H9 (cell line): ENCODE results near the gene CACNA1D. TPM values are rescaled to one million over a fixed set of nuclear protein-coding genes. Genes with fewer than 3 reads are reported as not detected.

Experiments
- DNase-seq: peaks from one replicate; pipeline ENCODE4 v3.0.0-alpha.2; 2017
- H2AFZ ChIP-seq: one replicate; pipeline ENCODE4 v1.6.1; 2013; ENCODE audit warnings: mild to moderate bottlenecking, low read length, control low read depth, moderate library complexity
- H2AK5ac ChIP-seq: 2 replicates; pipeline ENCODE4 v1.6.1; 2013; ENCODE audit warnings: low read length, control low read depth, mixed read lengths; ENCODE audit not compliant: insufficient read length
- H2BK120ac ChIP-seq: one replicate; pipeline ENCODE4 v1.6.1; 2013; ENCODE audit warnings: low read depth, mild to moderate bottlenecking, low read length, control low read depth, inconsistent platforms; ENCODE audit not compliant: poor library complexity, severe bottlenecking
- H2BK12ac ChIP-seq: 2 replicates; pipeline ENCODE4 v1.6.1; 2013; ENCODE audit warnings: low read length, control low read depth, mixed read lengths, low read depth; ENCODE audit not compliant: insufficient read length
- H2BK15ac ChIP-seq: 2 replicates; pipeline ENCODE4 v1.6.1; 2013; ENCODE audit warnings: low read depth, low read length, control low read depth
- H2BK20ac ChIP-seq: one replicate; pipeline ENCODE4 v1.6.1; 2013; ENCODE audit warnings: low read depth, mild to moderate bottlenecking, low read length, control low read depth, inconsistent platforms; ENCODE audit not compliant: poor library complexity, severe bottlenecking
- H2BK5ac ChIP-seq: 2 replicates; pipeline ENCODE4 v1.6.1; 2013; ENCODE audit warnings: low read length, control low read depth, mixed read lengths; ENCODE audit not compliant: insufficient read length
- H3K14ac ChIP-seq: 2 replicates; pipeline ENCODE4 v1.6.1; 2013; ENCODE audit warnings: low read length, control low read depth; ENCODE audit not compliant: insufficient read depth
- H3K18ac ChIP-seq: 2 replicates; pipeline ENCODE4 v1.6.1; 2013; ENCODE audit warnings: low read depth, mild to moderate bottlenecking, mixed read lengths, low read length, control low read depth; ENCODE audit not compliant: insufficient read length
- H3K23ac ChIP-seq: 2 replicates; pipeline ENCODE4 v1.6.1; 2013; ENCODE audit warnings: low read length, control low read depth, mixed read lengths, low read depth; ENCODE audit not compliant: insufficient read length
- H3K23me2 ChIP-seq: 2 replicates; pipeline ENCODE4 v1.6.1; 2013; ENCODE audit warnings: low read depth, mild to moderate bottlenecking, mixed read lengths, low read length, control low read depth; ENCODE audit not compliant: insufficient read length, poor library complexity, severe bottlenecking
- H3K27ac ChIP-seq: 2 replicates; pipeline ENCODE4 v1.5.1; 2013; ENCODE audit warnings: low read length, control low read depth, mixed read lengths, low read depth; ENCODE audit not compliant: insufficient read length
- H3K27me3 ChIP-seq: 2 replicates; pipeline ENCODE4 v1.6.1; 2013; ENCODE audit warnings: low read length, control low read depth, inconsistent platforms; ENCODE audit not compliant: insufficient read depth
- H3K4ac ChIP-seq: 2 replicates; pipeline ENCODE4 v1.6.1; 2013; ENCODE audit warnings: low read depth, mild to moderate bottlenecking, control low read depth, inconsistent platforms, low read length, moderate library complexity
- H3K4me1 ChIP-seq: 2 replicates; pipeline ENCODE4 v1.6.1; 2013; ENCODE audit warnings: low read length, control low read depth, inconsistent platforms; ENCODE audit not compliant: insufficient read depth
- H3K4me2 ChIP-seq: 2 replicates; pipeline ENCODE4 v1.6.1; 2013; ENCODE audit warnings: low read length, control low read depth, mixed read lengths; ENCODE audit not compliant: insufficient read length, insufficient read depth
- H3K56ac ChIP-seq: 2 replicates; pipeline ENCODE4 v1.6.1; 2013; ENCODE audit warnings: low read depth, mild to moderate bottlenecking, mixed read lengths, low read length, control low read depth; ENCODE audit not compliant: insufficient read length
- H3K79me1 ChIP-seq: 2 replicates; pipeline ENCODE4 v1.6.1; 2013; ENCODE audit warnings: low read depth, mild to moderate bottlenecking, moderate library complexity, low read length, control low read depth, inconsistent platforms; ENCODE audit not compliant: insufficient read depth, poor library complexity, severe bottlenecking
- H3K79me2 ChIP-seq: 2 replicates; pipeline ENCODE4 v1.6.1; 2013; ENCODE audit warnings: low read length, control low read depth, inconsistent platforms; ENCODE audit not compliant: insufficient read depth
- H3K9ac ChIP-seq: 2 replicates; pipeline ENCODE4 v1.6.1; 2013; ENCODE audit warnings: low read length, control low read depth, mixed read lengths; ENCODE audit not compliant: insufficient read length; ENCODE audit errors: extremely low read depth
- H3K9me3 ChIP-seq: one replicate; pipeline ENCODE4 v1.6.1; 2013; ENCODE audit warnings: low read depth, low read length, inconsistent platforms; ENCODE audit not compliant: control insufficient read depth
- H3T11ph ChIP-seq: one replicate; pipeline ENCODE4 v1.6.1; 2013; ENCODE audit warnings: mild to moderate bottlenecking, low read length, control low read depth, inconsistent platforms
- H4K20me1 ChIP-seq: one replicate; pipeline ENCODE4 v1.6.1; 2013; ENCODE audit not compliant: control insufficient read depth, insufficient read length, insufficient read depth
- H4K5ac ChIP-seq: 2 replicates; pipeline ENCODE4 v1.6.1; 2013; ENCODE audit warnings: low read depth, mild to moderate bottlenecking, mixed read lengths, low read length, control low read depth; ENCODE audit not compliant: insufficient read length
- H4K8ac ChIP-seq: replicated peaks from 2 replicates; pipeline ENCODE4 v1.6.1; 2013; ENCODE audit warnings: low read length, control low read depth, mixed read lengths, low read depth; ENCODE audit not compliant: insufficient read length
- H4K91ac ChIP-seq: 2 replicates; pipeline ENCODE4 v1.6.1; 2013; ENCODE audit warnings: low read depth, mild to moderate bottlenecking, moderate library complexity, mixed read lengths, low read length, control low read depth; ENCODE audit not compliant: insufficient read length
- H3K27ac Mint-ChIP-seq, 3 experiments: 2 replicates in 2 of 3; 3 replicates in 1 of 3; pipeline ENCODE4 v1.8.0; 2020 to 2021; ENCODE audit warnings: mixed read lengths in 3 of 3, mild to moderate bottlenecking in 1 of 3, moderate library complexity in 1 of 3
- H3K27me3 Mint-ChIP-seq: 2 replicates; pipeline ENCODE4 v1.8.0; 2021; ENCODE audit warnings: low read depth, mild to moderate bottlenecking, moderate library complexity, mixed read lengths
- H3K36me3 Mint-ChIP-seq, 3 experiments: 2 replicates in 2 of 3; 3 replicates in 1 of 3; pipeline ENCODE4 v1.8.0; 2020 to 2021; ENCODE audit warnings: low read depth in 3 of 3, mixed read lengths in 3 of 3; ENCODE audit not compliant: insufficient read depth in 1 of 3
- H3K4me1 Mint-ChIP-seq, 2 experiments: 2 replicates each; pipeline ENCODE4 v1.8.0; 2020; ENCODE audit warnings: mixed read lengths in 2 of 2
- H3K4me3 Mint-ChIP-seq, 2 experiments: 2 replicates in 1 of 2; 3 replicates in 1 of 2; pipeline ENCODE4 v1.8.0; 2020 to 2021; ENCODE audit warnings: mild to moderate bottlenecking in 2 of 2, mixed read lengths in 2 of 2, moderate library complexity in 1 of 2
- H3K9me3 Mint-ChIP-seq, 2 experiments: 2 replicates in 1 of 2; 3 replicates in 1 of 2; pipeline ENCODE4 v1.8.0; 2020; ENCODE audit warnings: mild to moderate bottlenecking in 2 of 2, mixed read lengths in 2 of 2, moderate library complexity in 1 of 2
- WGBS: extraction: QIAGEN DNeasy Blood & Tissue Kit; methylation state at CpG from one replicate; pipeline ENCODE4 v1.1.7; 2013; ENCODE audit warnings: missing lambda C conversion rate, low lambda C conversion rate, mixed read lengths; ENCODE audit not compliant: insufficient read length; ENCODE audit errors: extremely low coverage; 5-methylcytosine and 5-hydroxymethylcytosine counted together
- total RNA-seq: library from RNA; stranded (reverse); gene quantifications from 2 replicates; pipeline ENCODE4 v1.2.1, GENCODE V29; 2021
- TF ChIP-seq, protein P1 (sequence below): fragments of 200-600 bp; sonication (generic); conservative IDR thresholded peaks from 3 replicates; pipeline ENCODE4 v1.8.0; 2021; ENCODE audit warnings: antibody characterized with exemption, mild to moderate bottlenecking

The CACNA1D gene
- total RNA-seq, 1 experiment from 2014 or later = 3.5 TPM

DNA sequence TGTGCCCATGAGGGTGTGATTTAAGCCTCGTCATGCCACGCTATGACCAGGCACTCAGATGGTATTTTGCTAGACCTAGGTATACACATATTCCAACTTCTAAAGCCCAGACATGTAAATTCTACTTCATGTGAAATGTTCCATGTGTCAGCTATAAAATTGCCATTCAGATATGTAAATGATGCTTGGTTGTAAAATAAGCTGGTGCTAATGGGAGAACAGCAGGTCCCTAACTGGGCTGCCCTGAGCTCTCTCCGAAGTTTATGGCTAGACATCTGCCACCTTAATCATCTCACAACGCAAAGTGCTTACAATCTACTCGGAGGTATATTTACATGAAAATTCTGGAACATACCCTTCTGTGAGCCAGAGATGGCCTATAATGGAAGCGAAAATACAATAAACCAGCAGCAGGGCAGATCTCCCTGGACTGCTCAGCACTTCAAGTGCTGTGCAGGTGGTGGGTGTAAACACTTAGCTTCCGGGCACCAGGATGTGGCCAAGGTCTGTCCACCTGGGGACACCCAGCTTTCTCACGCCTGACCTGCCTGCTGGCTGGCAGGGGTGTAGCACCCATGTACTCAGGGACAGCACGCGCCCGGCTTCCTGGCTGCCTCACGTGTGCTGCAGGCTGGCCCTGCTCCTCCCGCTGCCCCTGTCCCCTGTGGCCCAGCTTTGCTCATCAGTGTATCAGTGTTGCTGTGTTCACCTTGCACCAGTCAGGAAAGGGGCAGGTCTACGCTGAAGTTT lies 269.8 kb downstream of the CACNA1D start:
- Mint-ChIP-seq H3K4me1 (peaks cover 13 to 14% of the 10 kb centered on the region in 2 experiments), H3K36me3 (no peaks in the 10 kb centered on the region), H3K27ac (no peak overlapping the region), H3K9me3 (no peaks in the 10 kb centered on the region), H3K27me3 (peaks cover 1% of the 10 kb centered on the region; the same call in 1 of the 2 replicates), H3K4me3 (no peak overlapping the region)
- no peak overlapping the region for H2BK5ac ChIP-seq
- H3K27ac ChIP-seq = no peak overlapping the region
- no peak overlapping the region for H3K9ac ChIP-seq
- H4K5ac ChIP-seq = no peak overlapping the region
- no peaks in the 10 kb centered on the region for H4K20me1 ChIP-seq
- no peaks in the 10 kb centered on the region for H3K27me3 ChIP-seq
- TF ChIP-seq, protein P1, sequence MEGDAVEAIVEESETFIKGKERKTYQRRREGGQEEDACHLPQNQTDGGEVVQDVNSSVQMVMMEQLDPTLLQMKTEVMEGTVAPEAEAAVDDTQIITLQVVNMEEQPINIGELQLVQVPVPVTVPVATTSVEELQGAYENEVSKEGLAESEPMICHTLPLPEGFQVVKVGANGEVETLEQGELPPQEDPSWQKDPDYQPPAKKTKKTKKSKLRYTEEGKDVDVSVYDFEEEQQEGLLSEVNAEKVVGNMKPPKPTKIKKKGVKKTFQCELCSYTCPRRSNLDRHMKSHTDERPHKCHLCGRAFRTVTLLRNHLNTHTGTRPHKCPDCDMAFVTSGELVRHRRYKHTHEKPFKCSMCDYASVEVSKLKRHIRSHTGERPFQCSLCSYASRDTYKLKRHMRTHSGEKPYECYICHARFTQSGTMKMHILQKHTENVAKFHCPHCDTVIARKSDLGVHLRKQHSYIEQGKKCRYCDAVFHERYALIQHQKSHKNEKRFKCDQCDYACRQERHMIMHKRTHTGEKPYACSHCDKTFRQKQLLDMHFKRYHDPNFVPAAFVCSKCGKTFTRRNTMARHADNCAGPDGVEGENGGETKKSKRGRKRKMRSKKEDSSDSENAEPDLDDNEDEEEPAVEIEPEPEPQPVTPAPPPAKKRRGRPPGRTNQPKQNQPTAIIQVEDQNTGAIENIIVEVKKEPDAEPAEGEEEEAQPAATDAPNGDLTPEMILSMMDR = no peak
- no peak for DNase-seq
- H2BK20ac ChIP-seq = no peak overlapping the region
- no peak overlapping the region for H3T11ph ChIP-seq
- H2BK15ac ChIP-seq = no peak overlapping the region
- peaks cover 2% of the 10 kb centered on the region; the same call in 1 of the 2 replicates for H3K4me1 ChIP-seq
- H3K18ac ChIP-seq = no peak overlapping the region
- H3K56ac ChIP-seq = no peak overlapping the region
- H3K23me2 ChIP-seq = no peaks in the 10 kb centered on the region
- H4K8ac ChIP-seq = no peak overlapping the region
- no peak overlapping the region for H3K23ac ChIP-seq
- no peak overlapping the region for H2AFZ ChIP-seq
- H4K91ac ChIP-seq = no peak overlapping the region
- no peak overlapping the region for H2BK120ac ChIP-seq
- H3K9me3 ChIP-seq = no peaks in the 10 kb centered on the region
- H3K79me1 ChIP-seq = no peaks in the 10 kb centered on the region
- no CpG with 5 or more reads among the region's 14 CpGs for WGBS
- no peak overlapping the region for H3K4ac ChIP-seq
- H3K79me2 ChIP-seq = no peaks in the 10 kb centered on the region
- H2BK12ac ChIP-seq = no peak overlapping the region
- no peak overlapping the region for H3K14ac ChIP-seq
- no peak overlapping the region for H3K4me2 ChIP-seq
- no peak overlapping the region for H2AK5ac ChIP-seq
